Nephron progenitor cell (in vitro differentiated cells): Measurements from ENCODE around the gene TSC22D3.

Source experiments
- DNase-seq: peaks from one replicate; pipeline ENCODE4 v3.0.0; 2021
- H3K27ac Mint-ChIP-seq: 2 replicates; pipeline ENCODE4 v1.8.0; 2021; ENCODE audit warnings: mild to moderate bottlenecking, moderate library complexity, mixed read lengths
- H3K27me3 Mint-ChIP-seq: 2 replicates; pipeline ENCODE4 v1.8.0; 2021; ENCODE audit warnings: mild to moderate bottlenecking, low read depth, mixed read lengths; ENCODE audit not compliant: poor library complexity
- H3K36me3 Mint-ChIP-seq: 2 replicates; pipeline ENCODE4 v1.8.0; 2021; ENCODE audit warnings: low read depth, mixed read lengths
- H3K4me1 Mint-ChIP-seq: 2 replicates; pipeline ENCODE4 v1.8.0; 2021; ENCODE audit warnings: mixed read lengths
- H3K4me3 Mint-ChIP-seq: 2 replicates; pipeline ENCODE4 v1.8.0; 2021; ENCODE audit warnings: mild to moderate bottlenecking, moderate library complexity, mixed read lengths
- H3K9me3 Mint-ChIP-seq: 2 replicates; pipeline ENCODE4 v1.8.0; 2021; ENCODE audit warnings: mild to moderate bottlenecking, moderate library complexity, mixed read lengths
- CTCF ChIP-seq: fragments of 200-600 bp; sonication (generic); IDR thresholded peaks from 2 replicates; pipeline ENCODE4 v1.5.0; 2021; ENCODE audit warnings: antibody characterized with exemption

Gene TSC22D3

DNA sequence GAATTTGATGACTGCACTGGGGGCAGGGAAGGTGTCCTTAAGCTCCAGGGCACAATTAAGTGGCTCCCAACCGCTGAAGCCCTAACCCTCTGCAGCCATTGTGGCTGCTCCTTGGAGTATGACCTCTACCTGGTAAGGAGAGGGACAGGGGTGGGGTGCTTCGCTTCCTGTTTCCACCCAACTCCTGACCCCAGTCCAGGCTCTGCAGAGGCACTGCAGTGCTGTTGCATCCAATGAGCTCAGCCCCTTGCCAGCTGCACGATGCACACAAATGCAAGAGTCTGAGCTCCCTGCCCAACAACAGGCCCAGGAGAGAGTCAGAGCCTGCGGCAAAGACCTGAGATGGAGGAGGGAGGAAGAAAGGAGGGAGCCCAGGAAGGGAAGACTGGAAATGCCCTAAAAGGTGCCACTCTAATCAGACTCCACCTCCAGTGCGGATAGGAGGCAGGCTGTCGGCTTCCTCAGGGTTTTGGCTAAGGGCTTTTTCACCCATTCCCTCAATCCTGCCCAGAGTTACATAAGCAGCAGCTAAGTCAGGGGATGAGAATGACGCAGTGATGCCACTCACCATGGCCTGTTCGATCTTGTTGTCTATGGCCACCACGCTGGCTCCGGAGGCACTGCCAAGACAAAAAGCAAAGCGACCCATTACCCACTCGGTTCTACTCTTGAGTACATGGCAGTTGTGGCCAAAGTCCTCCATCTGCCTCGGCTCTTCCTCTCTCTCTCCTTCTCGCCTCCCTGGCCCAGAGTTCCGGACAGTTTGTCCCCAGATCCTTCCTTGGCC is 60.1 kb downstream of the TSC22D3 start:
- Mint-ChIP-seq H3K9me3 (peaks cover 43% of the 10 kb centered on the region), H3K27ac (peak overlapping the region; percentile 77), H3K27me3 (no peaks in the 10 kb centered on the region), H3K36me3 (peaks cover 23% of the 10 kb centered on the region), H3K4me1 (peaks cover 57% of the 10 kb centered on the region), H3K4me3 (peak overlapping the region; percentile 94)
- no peak for DNase-seq
- no peak for TF ChIP-seq CTCF

- peaks cover 2% of the 10 kb centered on the region for H3K27me3 Mint-ChIP-seq
- peaks cover 56% of the 10 kb centered on the region for H3K4me1 Mint-ChIP-seq
- peaks cover 23% of the 10 kb centered on the region for H3K36me3 Mint-ChIP-seq
- TF ChIP-seq CTCF, result no peak
- H3K4me3 Mint-ChIP-seq, result peak overlapping the region; percentile 94
- DNase-seq, result no peak
- H3K27ac Mint-ChIP-seq, result no peak overlapping the region
- H3K9me3 Mint-ChIP-seq, result peaks cover 44% of the 10 kb centered on the region
These were observed 61.2 kb downstream of the TSC22D3 start for GRCh38 chrX:107714206-107714891.

- no peak for DNase-seq
- peaks cover 47% of the 10 kb centered on the region for H3K9me3 Mint-ChIP-seq
- H3K4me3 Mint-ChIP-seq, result peak overlapping the region; percentile 13
- H3K27ac Mint-ChIP-seq, result no peak overlapping the region
- TF ChIP-seq CTCF, result no peak
- peaks cover 56% of the 10 kb centered on the region for H3K4me1 Mint-ChIP-seq
- H3K27me3 Mint-ChIP-seq, result peaks cover 5% of the 10 kb centered on the region
- H3K36me3 Mint-ChIP-seq, result peaks cover 23% of the 10 kb centered on the region
These were observed 61.9 kb downstream of the TSC22D3 start for GRCh38 chrX:107713543-107714205.

GRCh38 chrX:107713203-107713542 is 62.4 kb downstream of the TSC22D3 start:
- Mint-ChIP-seq H3K36me3 (peaks cover 23% of the 10 kb centered on the region), H3K9me3 (peaks cover 45% of the 10 kb centered on the region), H3K4me1 (peaks cover 54% of the 10 kb centered on the region), H3K27me3 (peaks cover 5% of the 10 kb centered on the region), H3K4me3 (no peak overlapping the region), H3K27ac (no peak overlapping the region)
- TF ChIP-seq CTCF, result no peak
- no peak for DNase-seq

DNA sequence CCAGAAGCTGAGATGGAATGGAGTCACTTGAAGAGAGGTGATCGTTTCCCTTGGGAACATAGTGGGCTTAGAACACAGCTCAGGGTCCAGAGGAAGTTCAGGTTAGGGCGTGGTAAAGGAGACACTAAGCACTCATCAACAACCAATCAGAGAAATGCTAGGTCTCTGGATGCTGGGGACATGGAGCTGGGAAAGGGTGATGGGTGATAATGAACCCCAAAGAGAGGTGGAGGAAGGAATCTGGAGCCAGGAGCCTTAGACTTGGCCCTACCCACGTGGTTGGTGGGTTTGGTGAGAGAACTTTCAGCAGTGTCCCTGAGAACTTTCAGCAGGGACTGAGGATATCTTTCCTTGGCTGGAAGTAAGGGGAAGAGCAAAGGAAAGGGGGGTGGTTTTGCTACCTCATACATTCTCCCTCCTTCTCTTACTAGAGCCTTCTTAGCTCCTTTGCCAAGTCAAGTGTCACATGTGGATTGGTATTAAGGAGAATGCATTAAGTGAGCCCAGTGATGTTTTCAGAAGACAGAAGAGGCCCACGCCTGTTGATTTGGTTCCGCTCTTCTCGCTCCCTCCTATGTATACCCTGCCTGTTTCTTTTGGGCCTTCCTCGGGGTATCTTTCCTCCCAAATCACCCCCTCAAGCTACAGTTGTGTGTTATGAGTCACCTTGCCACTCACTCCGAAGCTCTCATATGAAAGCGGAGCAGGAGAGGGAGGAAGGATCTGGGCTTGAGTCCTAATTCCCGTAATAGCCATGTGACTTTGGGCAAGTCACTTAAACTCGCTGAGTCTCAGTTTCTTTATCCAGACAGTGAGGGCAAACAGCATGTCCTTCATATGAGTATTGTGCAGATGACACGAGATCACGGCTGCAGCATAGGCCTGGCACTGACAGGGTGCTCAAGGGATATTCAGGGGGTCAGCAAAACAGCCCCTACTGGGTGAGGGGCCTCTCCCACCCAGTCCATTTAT is 63.1 kb downstream of the TSC22D3 start:
- Mint-ChIP-seq H3K9me3 (peaks cover 44% of the 10 kb centered on the region), H3K36me3 (peaks cover 23% of the 10 kb centered on the region), H3K27ac (no peak overlapping the region), H3K4me1 (peaks cover 48% of the 10 kb centered on the region), H3K27me3 (peaks cover 7% of the 10 kb centered on the region), H3K4me3 (no peak overlapping the region)
- DNase-seq, result no peak
- TF ChIP-seq CTCF, result no peak
